ENCODE results near the gene LIN52. TPM values are rescaled to one million over a fixed set of nuclear protein-coding genes. Genes with fewer than 3 reads are reported as not detected.

Gene LIN52
- total RNA-seq, 5 donors from 2014 or later (not counting 1 experiment from before 2014, with no cell fraction given), result 9.7 to 11.2 (median 10.7) TPM

DNA sequence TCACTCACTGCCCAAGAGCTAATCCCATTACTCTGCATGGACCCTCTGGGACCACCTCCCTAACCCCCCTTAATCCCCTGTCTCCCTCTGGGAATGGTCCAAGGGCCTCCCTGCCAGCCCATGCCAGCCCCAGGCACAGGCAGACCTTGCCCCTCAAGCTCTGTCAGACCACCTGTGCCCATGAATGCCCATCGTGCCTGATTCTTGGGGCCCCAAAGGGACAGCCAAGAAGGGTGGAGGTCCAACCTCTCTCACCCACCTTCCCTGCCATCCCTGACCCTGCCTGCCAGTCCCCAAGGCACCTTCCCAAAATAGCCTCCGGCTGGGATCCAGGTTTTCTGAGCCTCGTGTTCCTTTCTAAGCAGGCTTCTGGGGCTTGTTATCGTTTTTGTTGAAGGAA is 133.7 kb downstream of the LIN52 start:
- H3K27me3 ChIP-seq (replicated peaks in 1 of 2; ENCODE audit: control insufficient read depth in 2 of 2, extremely low read depth in 1 of 2, insufficient read depth in 2 of 2, low read length in 1 of 2), result peaks cover 0 to 52% of the 10 kb centered on the region in 2 experiments
- ChIA-PET POLR2A (no interaction called here), CTCF (interaction anchor here in 1 of 2 donors (0.7 kb wide), 1 partner anchor 36 kb away, joined by 3 read pairs; no protein-coding TSS in a partner anchor)
- Mint-ChIP-seq H3K4me3 (no peak overlapping the region), H3K27ac (no peak overlapping the region), H3K27me3 (peaks cover 13 to 26% of the 10 kb centered on the region in 2 donors), H3K9me3 (no peaks in the 10 kb centered on the region), H3K36me3 (no peaks in the 10 kb centered on the region), H3K4me1 (peaks cover 0 to 4% (median 4%) of the 10 kb centered on the region in 3 donors)
- no peak overlapping the region for H3K27ac ChIP-seq (ENCODE audit: low read length)
- WGBS (ENCODE audit: insufficient coverage), result 84% methylated on average over 2 of the region's 4 CpGs
- H3K9me3 ChIP-seq, result no peaks in the 10 kb centered on the region
- ATAC-seq (replicated peaks in 1 of 4) (no peak), DNase-seq (no peak)
- peaks cover 0 to 10% of the 10 kb centered on the region in 2 experiments for H3K4me1 ChIP-seq (ENCODE audit: control insufficient read depth in 1 of 2, extremely low read depth in 1 of 2, insufficient read depth in 2 of 2, low read length in 2 of 2)
- no peak overlapping the region for H3K4me3 ChIP-seq (ENCODE audit: control insufficient read depth in 1 of 2, extremely low read depth in 1 of 2, low read length in 1 of 2)
- no peaks in the 10 kb centered on the region for H3K36me3 ChIP-seq (ENCODE audit: control insufficient read depth in 2 of 2, extremely low read depth in 1 of 2, insufficient read depth in 1 of 2, low read length in 1 of 2)

DNA sequence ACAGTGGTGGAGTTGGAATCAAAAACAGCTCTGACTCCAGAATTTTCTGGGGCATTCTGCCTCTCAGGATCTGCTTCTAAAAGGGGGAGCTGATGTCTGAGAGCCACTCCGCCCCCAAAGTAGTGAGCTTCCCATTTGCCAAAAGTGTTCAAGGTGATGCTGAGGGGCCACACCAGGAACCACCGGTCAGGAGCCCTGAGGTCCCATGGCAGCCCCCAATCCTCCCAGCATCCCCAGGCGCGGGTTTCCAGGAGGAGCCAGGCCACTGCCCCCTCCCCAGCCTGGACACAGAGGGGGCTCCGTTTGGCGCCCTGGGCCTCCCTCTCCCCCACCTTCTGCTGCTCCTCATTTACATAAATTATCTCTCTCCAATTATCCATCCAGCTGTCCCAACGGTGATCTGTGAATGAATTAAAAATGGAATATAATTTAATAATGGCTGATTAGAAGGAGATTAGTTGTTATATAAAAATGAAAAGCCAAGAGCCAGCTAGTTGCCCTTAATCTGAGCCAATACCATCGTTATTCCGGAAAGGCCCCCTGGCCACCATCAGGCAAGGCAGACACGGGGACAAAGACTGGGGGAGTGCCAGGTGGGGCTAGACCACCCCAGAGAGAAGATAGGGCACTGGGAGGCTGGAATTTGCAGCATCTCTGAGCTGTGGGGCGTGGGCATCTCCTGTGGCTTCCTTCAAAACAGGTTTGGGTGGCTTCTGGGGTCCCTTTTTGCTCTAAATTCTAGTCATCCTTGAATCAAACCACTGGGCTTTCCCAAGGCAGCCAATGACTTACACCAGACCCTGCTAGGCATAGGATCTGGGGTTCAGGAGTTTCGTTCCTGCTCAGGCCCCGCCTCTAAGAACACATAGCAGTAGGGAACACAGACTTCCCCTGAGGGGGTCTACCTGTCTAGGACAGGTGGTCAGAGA is 134.8 kb downstream of the LIN52 start:
- CTCF ChIA-PET, result interaction anchor here in 1 of 2 donors (0.6 kb wide), 1 partner anchor 924 kb away, joined by 3 read pairs; no protein-coding TSS in a partner anchor
- no peaks in the 10 kb centered on the region for H3K9me3 ChIP-seq
- no peaks in the 10 kb centered on the region for H3K36me3 ChIP-seq (ENCODE audit: control insufficient read depth in 2 of 2, extremely low read depth in 1 of 2, insufficient read depth in 1 of 2, low read length in 1 of 2)
- no peak overlapping the region for H3K27ac ChIP-seq (ENCODE audit: low read length)
- DNase-seq, result no peak
- peaks cover 0 to 4% (median 4%) of the 10 kb centered on the region in 3 donors for H3K4me1 Mint-ChIP-seq
- H3K4me3 Mint-ChIP-seq, result no peak overlapping the region
- no peak for ATAC-seq (replicated peaks in 1 of 4)
- 81% methylated on average over 6 of the region's 13 CpGs for WGBS (ENCODE audit: insufficient coverage)
- peaks cover 10 to 35% of the 10 kb centered on the region in 2 donors for H3K27me3 Mint-ChIP-seq
- H3K27ac Mint-ChIP-seq, result no peak overlapping the region
- no peaks in the 10 kb centered on the region for H3K9me3 Mint-ChIP-seq
- H3K36me3 Mint-ChIP-seq, result no peaks in the 10 kb centered on the region
- H3K4me3 ChIP-seq (ENCODE audit: control insufficient read depth in 1 of 2, extremely low read depth in 1 of 2, low read length in 1 of 2), result no peak overlapping the region
- peaks cover 0 to 10% of the 10 kb centered on the region in 2 experiments for H3K4me1 ChIP-seq (ENCODE audit: control insufficient read depth in 1 of 2, extremely low read depth in 1 of 2, insufficient read depth in 2 of 2, low read length in 2 of 2)
- H3K27me3 ChIP-seq (replicated peaks in 1 of 2; ENCODE audit: control insufficient read depth in 2 of 2, extremely low read depth in 1 of 2, insufficient read depth in 2 of 2, low read length in 1 of 2), result peaks cover 0 to 57% of the 10 kb centered on the region in 2 experiments
- POLR2A ChIA-PET, result no interaction called here

DNA sequence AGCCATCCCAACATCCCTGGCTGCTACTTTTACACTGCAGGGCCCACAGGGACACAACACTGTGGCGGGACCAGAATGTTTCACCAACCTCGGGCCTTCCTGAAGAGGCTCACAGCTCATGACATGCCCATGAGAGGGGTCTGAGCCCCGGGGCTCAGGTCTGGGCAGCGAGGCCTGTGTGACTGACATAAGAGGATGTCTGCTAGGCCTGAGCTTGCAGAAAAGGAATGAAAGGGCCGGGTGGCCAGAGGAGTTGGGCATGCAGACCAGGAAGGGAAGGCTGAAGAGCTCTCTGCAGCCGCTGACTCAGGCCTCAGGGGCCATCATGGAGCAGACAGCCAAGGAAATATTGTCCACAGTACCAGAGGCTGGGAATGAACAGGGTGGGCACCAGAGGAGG is 136.2 kb downstream of the LIN52 start:
- WGBS (ENCODE audit: insufficient coverage), result 75% methylated on average over 6 of the region's 6 CpGs
- H3K27me3 Mint-ChIP-seq, result peaks cover 10 to 40% of the 10 kb centered on the region in 2 donors
- CTCF ChIA-PET, result no interaction called here
- DNase-seq (no peak), ATAC-seq (replicated peaks in 1 of 4) (no peak)
- Histone ChIP-seq H3K9me3 (no peaks in the 10 kb centered on the region), H3K4me3 (ENCODE audit: control insufficient read depth in 1 of 2, extremely low read depth in 1 of 2, low read length in 1 of 2) (no peak overlapping the region), H3K27ac (ENCODE audit: low read length) (no peak overlapping the region), H3K4me1 (ENCODE audit: control insufficient read depth in 1 of 2, extremely low read depth in 1 of 2, insufficient read depth in 2 of 2, low read length in 2 of 2) (peaks cover 0 to 10% of the 10 kb centered on the region in 2 experiments), H3K27me3 (replicated peaks in 1 of 2; ENCODE audit: control insufficient read depth in 2 of 2, extremely low read depth in 1 of 2, insufficient read depth in 2 of 2, low read length in 1 of 2) (peaks cover 0 to 58% of the 10 kb centered on the region in 2 experiments), H3K36me3 (ENCODE audit: control insufficient read depth in 2 of 2, extremely low read depth in 1 of 2, insufficient read depth in 1 of 2, low read length in 1 of 2) (no peaks in the 10 kb centered on the region)
- no peak overlapping the region for H3K27ac Mint-ChIP-seq
- H3K36me3 Mint-ChIP-seq, result no peaks in the 10 kb centered on the region
- POLR2A ChIA-PET, result no interaction called here
- peaks cover 0 to 4% (median 4%) of the 10 kb centered on the region in 3 donors for H3K4me1 Mint-ChIP-seq
- H3K4me3 Mint-ChIP-seq, result no peak overlapping the region
- H3K9me3 Mint-ChIP-seq, result no peaks in the 10 kb centered on the region

DNA sequence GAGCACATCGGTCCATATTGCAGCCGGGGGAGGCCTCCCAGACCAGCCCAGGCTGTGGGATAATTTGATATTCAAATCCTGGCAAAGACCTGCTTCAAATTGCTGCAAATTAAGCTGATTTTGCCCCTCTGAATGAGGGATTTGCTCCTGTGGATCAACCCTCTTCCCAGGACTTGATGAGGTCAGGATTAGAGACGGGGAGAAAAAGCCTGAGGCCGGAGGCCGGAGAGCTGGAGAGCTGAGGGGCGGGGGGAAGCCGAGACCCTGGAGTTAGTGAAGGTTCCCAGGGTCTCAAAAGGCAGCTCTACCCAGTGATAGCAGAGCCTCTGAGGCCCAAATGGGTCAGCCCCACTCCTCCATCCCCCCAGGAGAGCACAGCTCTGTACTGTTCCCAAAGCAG is 137.0 kb downstream of the LIN52 start:
- Histone ChIP-seq H3K36me3 (ENCODE audit: control insufficient read depth in 2 of 2, extremely low read depth in 1 of 2, insufficient read depth in 1 of 2, low read length in 1 of 2) (no peaks in the 10 kb centered on the region), H3K9me3 (no peaks in the 10 kb centered on the region), H3K27me3 (replicated peaks in 1 of 2; ENCODE audit: control insufficient read depth in 2 of 2, extremely low read depth in 1 of 2, insufficient read depth in 2 of 2, low read length in 1 of 2) (peaks cover 0 to 59% of the 10 kb centered on the region in 2 experiments), H3K4me3 (ENCODE audit: control insufficient read depth in 1 of 2, extremely low read depth in 1 of 2, low read length in 1 of 2) (no peak overlapping the region), H3K27ac (ENCODE audit: low read length) (no peak overlapping the region), H3K4me1 (ENCODE audit: control insufficient read depth in 1 of 2, extremely low read depth in 1 of 2, insufficient read depth in 2 of 2, low read length in 2 of 2) (peaks cover 0 to 10% of the 10 kb centered on the region in 2 experiments)
- ChIA-PET POLR2A (no interaction called here), CTCF (no interaction called here)
- 92% methylated on average over 2 of the region's 7 CpGs for WGBS (ENCODE audit: insufficient coverage)
- ATAC-seq (replicated peaks in 1 of 4), result no peak
- H3K4me1 Mint-ChIP-seq, result peaks cover 0 to 4% (median 4%) of the 10 kb centered on the region in 3 donors
- no peaks in the 10 kb centered on the region for H3K36me3 Mint-ChIP-seq
- H3K9me3 Mint-ChIP-seq, result no peaks in the 10 kb centered on the region
- H3K27me3 Mint-ChIP-seq, result peaks cover 10 to 40% of the 10 kb centered on the region in 2 donors
- no peak overlapping the region for H3K27ac Mint-ChIP-seq
- DNase-seq, result no peak
- H3K4me3 Mint-ChIP-seq, result no peak overlapping the region

DNA sequence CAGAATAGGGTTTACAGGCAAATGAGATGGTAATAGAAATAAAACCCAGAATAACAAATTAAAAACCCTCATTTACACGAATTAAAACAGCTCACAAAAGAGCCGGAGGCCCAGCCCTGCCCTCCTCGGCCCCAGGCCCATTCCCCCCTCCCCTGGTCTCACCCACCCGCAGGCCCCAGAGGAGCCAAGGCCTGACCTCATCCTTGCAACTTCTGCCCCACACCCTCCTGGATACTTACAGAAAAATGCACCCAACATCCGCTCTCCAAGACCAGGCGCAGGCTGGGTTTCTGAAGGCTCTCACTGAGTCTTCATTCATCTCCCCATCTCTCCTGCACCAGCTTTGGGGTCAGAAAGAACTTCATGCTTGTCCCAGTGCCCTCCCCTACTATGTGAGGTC is 138.3 kb downstream of the LIN52 start:
- DNase-seq, result no peak
- H3K36me3 Mint-ChIP-seq, result no peaks in the 10 kb centered on the region
- CTCF ChIA-PET, result interaction anchor here in 1 of 2 donors (0.7 kb wide), 1 partner anchor 490 kb away, joined by 7 read pairs; no protein-coding TSS in a partner anchor

GRCh38 chr14:74231784-74232183 is 147.0 kb downstream of the LIN52 start:
- Histone ChIP-seq H3K4me3 (ENCODE audit: control insufficient read depth in 1 of 2, extremely low read depth in 1 of 2, low read length in 1 of 2) (no peak overlapping the region), H3K4me1 (ENCODE audit: control insufficient read depth in 1 of 2, extremely low read depth in 1 of 2, insufficient read depth in 2 of 2, low read length in 2 of 2) (no peaks in the 10 kb centered on the region), H3K36me3 (ENCODE audit: control insufficient read depth in 2 of 2, extremely low read depth in 1 of 2, insufficient read depth in 1 of 2, low read length in 1 of 2) (no peaks in the 10 kb centered on the region), H3K27ac (ENCODE audit: low read length) (no peak overlapping the region), H3K9me3 (no peaks in the 10 kb centered on the region), H3K27me3 (replicated peaks in 1 of 2; ENCODE audit: control insufficient read depth in 2 of 2, extremely low read depth in 1 of 2, insufficient read depth in 2 of 2, low read length in 1 of 2) (peaks cover 0 to 36% of the 10 kb centered on the region in 2 experiments)
- ChIA-PET POLR2A (interaction anchor here in 1 of 2 donors (0.6 kb wide), 1 partner anchor 670 kb away, joined by 3 read pairs; no protein-coding TSS in a partner anchor), CTCF (no interaction called here)
- Mint-ChIP-seq H3K36me3 (peaks cover 2% of the 10 kb centered on the region), H3K4me1 (no peaks in the 10 kb centered on the region), H3K4me3 (no peak overlapping the region), H3K9me3 (peaks cover 0 to 7% (median 5%) of the 10 kb centered on the region in 3 donors), H3K27me3 (peaks cover 54 to 63% of the 10 kb centered on the region in 2 donors), H3K27ac (no peak overlapping the region)
- ATAC-seq (replicated peaks in 1 of 4) (no peak), DNase-seq (no peak)
- 72% methylated on average over 8 of the region's 8 CpGs for WGBS (ENCODE audit: insufficient coverage)

More for the DNA sequence above, 138.3 kb downstream of the LIN52 start:
- WGBS (ENCODE audit: insufficient coverage), result 90% methylated on average over 3 of the region's 6 CpGs
- POLR2A ChIA-PET, result no interaction called here
- Histone ChIP-seq H3K27me3 (replicated peaks in 1 of 2; ENCODE audit: control insufficient read depth in 2 of 2, extremely low read depth in 1 of 2, insufficient read depth in 2 of 2, low read length in 1 of 2) (peaks cover 0 to 55% of the 10 kb centered on the region in 2 experiments), H3K27ac (ENCODE audit: low read length) (no peak overlapping the region), H3K9me3 (no peaks in the 10 kb centered on the region), H3K4me1 (ENCODE audit: control insufficient read depth in 1 of 2, extremely low read depth in 1 of 2, insufficient read depth in 2 of 2, low read length in 2 of 2) (peaks cover 0 to 2% of the 10 kb centered on the region in 2 experiments), H3K4me3 (ENCODE audit: control insufficient read depth in 1 of 2, extremely low read depth in 1 of 2, low read length in 1 of 2) (no peak overlapping the region), H3K36me3 (ENCODE audit: control insufficient read depth in 2 of 2, extremely low read depth in 1 of 2, insufficient read depth in 1 of 2, low read length in 1 of 2) (no peaks in the 10 kb centered on the region)
- Mint-ChIP-seq H3K9me3 (no peaks in the 10 kb centered on the region), H3K27ac (no peak overlapping the region), H3K27me3 (peaks cover 21 to 46% of the 10 kb centered on the region in 2 donors), H3K4me1 (peaks cover 0 to 1% (median 0%) of the 10 kb centered on the region in 3 donors), H3K4me3 (no peak overlapping the region)
- no peak for ATAC-seq (replicated peaks in 1 of 4)
